Measurements from ENCODE around the gene MTUS2. TPM values are rescaled to one million over a fixed set of nuclear protein-coding genes. Genes with fewer than 3 reads are reported as not detected.
"Not testable (repeated sequence)": the region's sequence is repeated elsewhere in the genome, so short reads cannot be mapped to it uniquely, and the experiment has no call there.

The MTUS2 gene
- total RNA-seq, 1 donor from 2014 or later = 0.67 TPM

- no peak overlapping the region for H3K4me3 Mint-ChIP-seq
- H3K9me3 ChIP-seq (ENCODE audit: low read depth) = no peaks in the 10 kb centered on the region
- H3K4me1 ChIP-seq = no peaks in the 10 kb centered on the region
- H3K27me3 Mint-ChIP-seq (ENCODE audit: insufficient read depth, low read depth) = peaks cover 5% of the 10 kb centered on the region
- no peak overlapping the region for H3K4me3 ChIP-seq
- H3F3A ChIP-seq (ENCODE audit: low read depth) = no peaks in the 10 kb centered on the region
- no peaks in the 10 kb centered on the region for H3K36me3 ChIP-seq
- peaks cover 6% of the 10 kb centered on the region for H3K9me3 Mint-ChIP-seq
- DNase-seq (ENCODE audit: low spot score) = no peak
- H3K27me3 ChIP-seq = no peaks in the 10 kb centered on the region
- H3K79me2 ChIP-seq (ENCODE audit: low read depth) = no peaks in the 10 kb centered on the region
- no peaks in the 10 kb centered on the region for H4K20me1 ChIP-seq (ENCODE audit: low read depth)
- no peak overlapping the region for H3K9ac ChIP-seq
- no peaks in the 10 kb centered on the region for H3K36me3 Mint-ChIP-seq
- no peak overlapping the region for H3K27ac ChIP-seq
- H3K4me2 ChIP-seq = no peak overlapping the region
- H3K27ac Mint-ChIP-seq = no peak overlapping the region
- H3K4me1 Mint-ChIP-seq = no peaks in the 10 kb centered on the region
- H2AFZ ChIP-seq (replicated peaks) = no peak overlapping the region
- TF ChIP-seq EZH2 (IDR thresholded peaks at IDR 0.05) (no peak), EZH2phosphoT487 (IDR thresholded peaks at IDR 0.05) (no peak), CTCF (IDR thresholded peaks at IDR 0.05) (no peak)
Observed at GRCh38 chr13:29196409-29197074, 376.4 kb downstream of the MTUS2 start.

- not testable (repeated sequence) for H3K4me3 Mint-ChIP-seq; H3K4me1 Mint-ChIP-seq; H3K9ac ChIP-seq; H3K36me3 Mint-ChIP-seq; H3K4me2 ChIP-seq; H3K9me3 ChIP-seq (ENCODE audit: low read depth); H4K20me1 ChIP-seq (ENCODE audit: low read depth); H3K4me1 ChIP-seq; H3F3A ChIP-seq (ENCODE audit: low read depth); DNase-seq (ENCODE audit: low spot score); H3K27me3 Mint-ChIP-seq (ENCODE audit: insufficient read depth, low read depth); H3K79me2 ChIP-seq (ENCODE audit: low read depth); H3K27ac Mint-ChIP-seq; H3K9me3 Mint-ChIP-seq; H3K4me3 ChIP-seq; H2AFZ ChIP-seq (replicated peaks); H3K27ac ChIP-seq; H3K27me3 ChIP-seq; H3K36me3 ChIP-seq
Observed at GRCh38 chr13:29202753-29203152, 382.6 kb downstream of the MTUS2 start.

GRCh38 chr13:29204651-29205050 is 384.5 kb downstream of the MTUS2 start:
- no peak for DNase-seq (ENCODE audit: low spot score)
- H3K4me3 Mint-ChIP-seq = no peak overlapping the region

GRCh38 chr13:29210676-29211075 is 390.5 kb downstream of the MTUS2 start:
- no peak overlapping the region for H3K27ac Mint-ChIP-seq
- no peaks in the 10 kb centered on the region for H3K36me3 Mint-ChIP-seq
- no peak for TF ChIP-seq EZH2 (IDR thresholded peaks at IDR 0.05)
- no peak for TF ChIP-seq EZH2phosphoT487 (IDR thresholded peaks at IDR 0.05)
- TF ChIP-seq CTCF (IDR thresholded peaks at IDR 0.05) = no peak
- DNase-seq (ENCODE audit: low spot score) = no peak
- Histone ChIP-seq H3K4me2 (no peak overlapping the region), H4K20me1 (ENCODE audit: low read depth) (no peaks in the 10 kb centered on the region), H2AFZ (replicated peaks) (no peak overlapping the region), H3K4me3 (no peak overlapping the region), H3K27me3 (no peaks in the 10 kb centered on the region), H3K79me2 (ENCODE audit: low read depth) (no peaks in the 10 kb centered on the region), H3K9ac (no peak overlapping the region), H3K36me3 (no peaks in the 10 kb centered on the region), H3F3A (ENCODE audit: low read depth) (no peaks in the 10 kb centered on the region), H3K4me1 (no peaks in the 10 kb centered on the region), H3K9me3 (ENCODE audit: low read depth) (no peaks in the 10 kb centered on the region), H3K27ac (no peak overlapping the region)
- H3K9me3 Mint-ChIP-seq = peaks cover 9% of the 10 kb centered on the region
- peaks cover 2% of the 10 kb centered on the region for H3K27me3 Mint-ChIP-seq (ENCODE audit: insufficient read depth, low read depth)
- no peak overlapping the region for H3K4me3 Mint-ChIP-seq
- H3K4me1 Mint-ChIP-seq = no peaks in the 10 kb centered on the region

More at GRCh38 chr13:29204651-29205050, 384.5 kb downstream of the MTUS2 start:
- Histone ChIP-seq H3F3A (ENCODE audit: low read depth) (no peaks in the 10 kb centered on the region), H3K27ac (no peak overlapping the region), H2AFZ (replicated peaks) (no peak overlapping the region), H3K4me2 (no peak overlapping the region), H3K9me3 (ENCODE audit: low read depth) (no peaks in the 10 kb centered on the region), H3K79me2 (ENCODE audit: low read depth) (no peaks in the 10 kb centered on the region), H3K36me3 (no peaks in the 10 kb centered on the region), H3K4me3 (no peak overlapping the region), H3K27me3 (no peaks in the 10 kb centered on the region), H3K9ac (no peak overlapping the region), H3K4me1 (no peaks in the 10 kb centered on the region), H4K20me1 (ENCODE audit: low read depth) (no peaks in the 10 kb centered on the region)
- no peaks in the 10 kb centered on the region for H3K4me1 Mint-ChIP-seq
- H3K9me3 Mint-ChIP-seq = peaks cover 4% of the 10 kb centered on the region
- no peaks in the 10 kb centered on the region for H3K36me3 Mint-ChIP-seq
- no peak for TF ChIP-seq EZH2phosphoT487 (IDR thresholded peaks at IDR 0.05)
- TF ChIP-seq EZH2 (IDR thresholded peaks at IDR 0.05) = no peak
- H3K27ac Mint-ChIP-seq = no peak overlapping the region
- no peaks in the 10 kb centered on the region for H3K27me3 Mint-ChIP-seq (ENCODE audit: insufficient read depth, low read depth)

GRCh38 chr13:29211162-29211561 is 391.0 kb downstream of the MTUS2 start:
- not testable (repeated sequence) for H2AFZ ChIP-seq (replicated peaks); DNase-seq (ENCODE audit: low spot score); H3K9ac ChIP-seq; H3K27ac Mint-ChIP-seq; H4K20me1 ChIP-seq (ENCODE audit: low read depth); H3K9me3 Mint-ChIP-seq; H3K4me2 ChIP-seq; H3K36me3 Mint-ChIP-seq; H3K27me3 Mint-ChIP-seq (ENCODE audit: insufficient read depth, low read depth); H3K4me3 Mint-ChIP-seq; H3K79me2 ChIP-seq (ENCODE audit: low read depth); H3K36me3 ChIP-seq; H3K27ac ChIP-seq; H3K9me3 ChIP-seq (ENCODE audit: low read depth); H3K4me1 Mint-ChIP-seq; H3K4me3 ChIP-seq; H3F3A ChIP-seq (ENCODE audit: low read depth); H3K4me1 ChIP-seq; H3K27me3 ChIP-seq

Measured in neural progenitor cell (in vitro differentiated cells).